Heart left ventricle (tissue), 13 donors: ENCODE measurements around the gene MZB1.

Experiments used
- POLR2A ChIP-seq, 2 donors: fragments of 450-650 bp; IDR thresholded peaks; one replicate each; pipeline ENCODE4 v1.6.1; 2017; ENCODE audit warnings: antibody characterized with exemption in 2 of 2, mild to moderate bottlenecking in 2 of 2, moderate library complexity in 2 of 2
- TF ChIP-seq, protein P1 (sequence below), 12 donors: fragments of 200-600 bp; sonication (generic) in 4 of 12; IDR thresholded peaks; one replicate each; pipeline versions ENCODE4 v1.5.0 to v1.8.0; 2018 to 2022; ENCODE audit warnings: antibody characterized with exemption in 12 of 12, mild to moderate bottlenecking in 5 of 12
- donor health status: ischemic (EF 13 %, LVEDD 7.1; RV severe dilation, severe dysfunction).
- donor health status: DM: no; HTN: yes; CAD: no.
- donor health status: DM: no; HTN: no; CAD: no.
- donor health status: ischemic (EF 25% LVEDD 6.9; RV normal size, moderate dysfunction).
- donor health status: ischemic (EF 25% LVEDD 5.7; RV mildly dilated, moderate dysfunction).
- donor health status: ischemic (EF 35%, LVEDD 5.7; RV mildly dilated, moderate dysfunction).
- donor health status: nonischemic (EF 11% LVEDD 7.7; RV severe dilation, severe dysfunction).
- donor health status: DM: yes; HTN: yes; CAD: no.
- donor health status: PGD.
- donor health status: ischemic (EF 29% LVEDD 5.4; RV normal size, mild dysfunction).
- donor health status: nonischemic (EF 23%, LVEDD 6.1; RV moderate dilation, normal function).

- TF ChIP-seq, protein P1, sequence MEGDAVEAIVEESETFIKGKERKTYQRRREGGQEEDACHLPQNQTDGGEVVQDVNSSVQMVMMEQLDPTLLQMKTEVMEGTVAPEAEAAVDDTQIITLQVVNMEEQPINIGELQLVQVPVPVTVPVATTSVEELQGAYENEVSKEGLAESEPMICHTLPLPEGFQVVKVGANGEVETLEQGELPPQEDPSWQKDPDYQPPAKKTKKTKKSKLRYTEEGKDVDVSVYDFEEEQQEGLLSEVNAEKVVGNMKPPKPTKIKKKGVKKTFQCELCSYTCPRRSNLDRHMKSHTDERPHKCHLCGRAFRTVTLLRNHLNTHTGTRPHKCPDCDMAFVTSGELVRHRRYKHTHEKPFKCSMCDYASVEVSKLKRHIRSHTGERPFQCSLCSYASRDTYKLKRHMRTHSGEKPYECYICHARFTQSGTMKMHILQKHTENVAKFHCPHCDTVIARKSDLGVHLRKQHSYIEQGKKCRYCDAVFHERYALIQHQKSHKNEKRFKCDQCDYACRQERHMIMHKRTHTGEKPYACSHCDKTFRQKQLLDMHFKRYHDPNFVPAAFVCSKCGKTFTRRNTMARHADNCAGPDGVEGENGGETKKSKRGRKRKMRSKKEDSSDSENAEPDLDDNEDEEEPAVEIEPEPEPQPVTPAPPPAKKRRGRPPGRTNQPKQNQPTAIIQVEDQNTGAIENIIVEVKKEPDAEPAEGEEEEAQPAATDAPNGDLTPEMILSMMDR (IDR thresholded peaks at IDR 0.05) = no peak
- no peak for TF ChIP-seq POLR2A (IDR thresholded peaks at IDR 0.05)
These were observed 25.6 kb upstream of the MZB1 start for GRCh38 chr5:139415221-139415861.
